DOHH2 (cell line): ENCODE measurements around the gene TIGD3.

Source experiments
- CTCF ChIP-seq: fragments of 200-600 bp; sonication (generic); IDR thresholded peaks from one replicate; pipeline ENCODE4 v1.5.1; 2014; ENCODE audit warnings: antibody characterized with exemption, mild to moderate bottlenecking, low read depth, low read length; ENCODE audit not compliant: poor library complexity, severe bottlenecking
- EZH2phosphoT487 ChIP-seq: fragments of 200-600 bp; sonication (generic); IDR thresholded peaks from 2 replicates; pipeline ENCODE4 v1.6.1; 2017; ENCODE audit warnings: borderline replicate concordance, mild to moderate bottlenecking, antibody characterized with exemption, low read length, moderate library complexity, mixed read lengths

GRCh38 chr11:65379698-65380459, 25.3 kb downstream of the TIGD3 start:
- TF ChIP-seq EZH2phosphoT487: no peak
- TF ChIP-seq CTCF: no peak
